ENCODE data around the gene HSPBAP1. TPM values are rescaled to one million over a fixed set of nuclear protein-coding genes. Genes with fewer than 3 reads are reported as not detected.

HSPBAP1 gene
- total RNA-seq, 1 donor from 2014 or later: 9.9 TPM

DNA sequence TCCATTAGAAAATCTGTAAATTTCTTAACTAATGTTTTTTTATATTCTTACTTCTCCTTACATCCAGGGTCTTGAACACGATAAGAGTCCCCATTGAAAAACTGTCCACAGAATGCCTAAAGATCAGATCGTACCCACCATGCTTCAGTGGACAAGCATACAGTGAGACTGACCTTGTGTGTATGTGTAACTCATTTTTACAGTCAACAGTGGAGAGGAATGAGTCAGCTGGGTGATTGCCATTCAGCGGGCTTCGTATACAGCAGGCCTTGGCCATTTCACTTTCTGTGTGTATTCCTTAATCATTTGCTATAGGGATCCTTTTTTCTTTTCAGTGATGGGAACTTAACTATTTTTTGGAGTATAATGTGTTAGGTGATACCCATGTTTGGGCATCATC is 102.4 kb downstream of the HSPBAP1 start:
- no peak overlapping the region for H3K4me3 Mint-ChIP-seq (ENCODE audit: unreplicated experiment)
- peaks cover 28% of the 10 kb centered on the region for H3K36me3 Mint-ChIP-seq (ENCODE audit: unreplicated experiment)
- no peak overlapping the region for H3K27ac Mint-ChIP-seq (ENCODE audit: unreplicated experiment)
- H3K4me1 Mint-ChIP-seq (ENCODE audit: unreplicated experiment): no peaks in the 10 kb centered on the region
- no peak for DNase-seq (ENCODE audit: extremely low spot score, unreplicated experiment)
- H3K27me3 Mint-ChIP-seq (ENCODE audit: unreplicated experiment): no peaks in the 10 kb centered on the region
- no peaks in the 10 kb centered on the region for H3K9me3 Mint-ChIP-seq (ENCODE audit: unreplicated experiment)
- TF ChIP-seq, protein P1, sequence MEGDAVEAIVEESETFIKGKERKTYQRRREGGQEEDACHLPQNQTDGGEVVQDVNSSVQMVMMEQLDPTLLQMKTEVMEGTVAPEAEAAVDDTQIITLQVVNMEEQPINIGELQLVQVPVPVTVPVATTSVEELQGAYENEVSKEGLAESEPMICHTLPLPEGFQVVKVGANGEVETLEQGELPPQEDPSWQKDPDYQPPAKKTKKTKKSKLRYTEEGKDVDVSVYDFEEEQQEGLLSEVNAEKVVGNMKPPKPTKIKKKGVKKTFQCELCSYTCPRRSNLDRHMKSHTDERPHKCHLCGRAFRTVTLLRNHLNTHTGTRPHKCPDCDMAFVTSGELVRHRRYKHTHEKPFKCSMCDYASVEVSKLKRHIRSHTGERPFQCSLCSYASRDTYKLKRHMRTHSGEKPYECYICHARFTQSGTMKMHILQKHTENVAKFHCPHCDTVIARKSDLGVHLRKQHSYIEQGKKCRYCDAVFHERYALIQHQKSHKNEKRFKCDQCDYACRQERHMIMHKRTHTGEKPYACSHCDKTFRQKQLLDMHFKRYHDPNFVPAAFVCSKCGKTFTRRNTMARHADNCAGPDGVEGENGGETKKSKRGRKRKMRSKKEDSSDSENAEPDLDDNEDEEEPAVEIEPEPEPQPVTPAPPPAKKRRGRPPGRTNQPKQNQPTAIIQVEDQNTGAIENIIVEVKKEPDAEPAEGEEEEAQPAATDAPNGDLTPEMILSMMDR (IDR thresholded peaks at IDR 0.05): no peak

DNA sequence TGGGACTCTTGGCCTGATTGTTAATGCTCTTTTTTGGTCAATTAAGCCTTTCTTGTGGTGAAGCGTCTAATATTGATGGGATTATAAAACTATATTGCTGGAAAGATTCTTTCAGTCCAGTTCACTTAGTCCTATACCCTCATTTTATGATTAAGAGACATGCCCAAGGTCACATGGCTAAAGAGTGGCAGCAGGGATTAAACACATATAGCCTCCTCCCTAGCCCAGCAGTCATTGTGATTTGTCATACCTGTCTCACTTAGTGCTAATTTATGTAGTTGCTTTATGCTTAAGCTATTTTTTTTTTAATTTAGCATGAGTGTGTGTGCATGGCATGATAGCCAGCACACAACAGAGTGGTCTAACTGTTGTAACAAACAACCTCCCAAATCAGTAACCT is 103.5 kb downstream of the HSPBAP1 start:
- H3K27ac Mint-ChIP-seq (ENCODE audit: unreplicated experiment): no peak overlapping the region
- H3K27me3 Mint-ChIP-seq (ENCODE audit: unreplicated experiment): no peaks in the 10 kb centered on the region
- H3K36me3 Mint-ChIP-seq (ENCODE audit: unreplicated experiment): peaks cover 25% of the 10 kb centered on the region
- TF ChIP-seq, protein P1 (IDR thresholded peaks at IDR 0.05): no peak
- H3K9me3 Mint-ChIP-seq (ENCODE audit: unreplicated experiment): no peaks in the 10 kb centered on the region
- H3K4me1 Mint-ChIP-seq (ENCODE audit: unreplicated experiment): no peaks in the 10 kb centered on the region
- no peak for DNase-seq (ENCODE audit: extremely low spot score, unreplicated experiment)
- H3K4me3 Mint-ChIP-seq (ENCODE audit: unreplicated experiment): no peak overlapping the region

Other genes with a start within 250 kb of the HSPBAP1 start
- 18.4 and 18.9 TPM in 2 replicates for gene PARP9, start 229.5 kb downstream of the HSPBAP1 start, total RNA-seq
- 33.7 and 37.4 TPM in 2 replicates for gene DTX3L, start 229.5 kb downstream of the HSPBAP1 start, total RNA-seq
- gene PARP15, start 216.2 kb downstream of the HSPBAP1 start, total RNA-seq: 0.08 TPM in 1 of 2 replicates, not detected in the other
- gene PARP14, start 113.0 kb downstream of the HSPBAP1 start, total RNA-seq: 48.1 and 48.4 TPM in 2 replicates
- 16.3 and 17.1 TPM in 2 replicates for gene SLC49A4, start 1.2 kb upstream of the HSPBAP1 start, total RNA-seq
- 1.3 TPM in 2 replicates for gene SEMA5B, start 233.9 kb upstream of the HSPBAP1 start, total RNA-seq

All from osteocyte (in vitro differentiated cells).